ENCODE data around the gene LDB1.

The LDB1 gene

DNA sequence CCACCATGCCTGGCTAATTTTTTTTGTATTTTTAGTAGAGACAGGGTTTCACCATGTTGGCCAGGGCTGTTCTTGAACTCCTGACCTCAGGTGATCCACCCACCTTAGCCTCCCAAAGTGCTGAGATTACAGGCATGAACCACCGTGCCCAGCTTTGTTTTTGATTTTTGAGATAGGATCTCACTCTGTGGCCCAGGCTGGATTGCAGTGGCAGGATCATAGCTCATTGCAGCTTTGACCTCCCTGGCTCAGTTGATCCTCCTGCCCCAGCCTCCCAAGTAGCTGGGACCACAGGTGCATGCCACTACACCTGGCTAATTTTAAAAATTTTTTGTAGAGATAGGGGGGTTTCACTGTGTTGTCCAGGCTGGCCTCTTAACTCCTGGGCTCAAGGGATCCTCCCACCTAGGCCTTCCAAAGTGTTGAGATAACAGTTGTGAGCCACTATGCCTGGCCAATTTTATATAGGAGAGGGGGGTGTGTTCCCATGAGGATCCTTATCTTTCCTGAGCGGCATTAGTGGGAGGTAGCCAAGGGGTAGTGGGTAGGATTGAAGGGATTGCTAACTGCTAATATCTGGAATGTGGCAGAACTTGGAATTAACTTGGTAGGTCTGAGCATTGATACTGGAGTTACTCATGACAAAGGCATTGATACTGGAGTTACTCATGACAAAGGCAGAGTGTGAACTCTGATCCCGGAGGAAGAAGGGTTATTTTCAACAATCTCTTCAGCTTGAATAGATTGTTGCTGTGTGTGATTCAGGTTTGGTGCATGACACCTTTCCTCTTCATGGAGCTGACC, 31.0 kb upstream of the LDB1 start:
- H3K4me3 ChIP-seq (ENCODE audit: low read depth, low read length): peak overlapping the region; percentile 33
- DNase-seq (ENCODE audit: low read depth): no peak
- TF ChIP-seq, protein P1, sequence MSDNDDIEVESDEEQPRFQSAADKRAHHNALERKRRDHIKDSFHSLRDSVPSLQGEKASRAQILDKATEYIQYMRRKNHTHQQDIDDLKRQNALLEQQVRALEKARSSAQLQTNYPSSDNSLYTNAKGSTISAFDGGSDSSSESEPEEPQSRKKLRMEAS (IDR thresholded peaks at IDR 0.05; ENCODE audit: low read depth, low read length): no peak
- TF ChIP-seq POLR2A (IDR thresholded peaks at IDR 0.05; ENCODE audit: extremely low read depth, insufficient read length): no peak
- TF ChIP-seq, protein P2, sequence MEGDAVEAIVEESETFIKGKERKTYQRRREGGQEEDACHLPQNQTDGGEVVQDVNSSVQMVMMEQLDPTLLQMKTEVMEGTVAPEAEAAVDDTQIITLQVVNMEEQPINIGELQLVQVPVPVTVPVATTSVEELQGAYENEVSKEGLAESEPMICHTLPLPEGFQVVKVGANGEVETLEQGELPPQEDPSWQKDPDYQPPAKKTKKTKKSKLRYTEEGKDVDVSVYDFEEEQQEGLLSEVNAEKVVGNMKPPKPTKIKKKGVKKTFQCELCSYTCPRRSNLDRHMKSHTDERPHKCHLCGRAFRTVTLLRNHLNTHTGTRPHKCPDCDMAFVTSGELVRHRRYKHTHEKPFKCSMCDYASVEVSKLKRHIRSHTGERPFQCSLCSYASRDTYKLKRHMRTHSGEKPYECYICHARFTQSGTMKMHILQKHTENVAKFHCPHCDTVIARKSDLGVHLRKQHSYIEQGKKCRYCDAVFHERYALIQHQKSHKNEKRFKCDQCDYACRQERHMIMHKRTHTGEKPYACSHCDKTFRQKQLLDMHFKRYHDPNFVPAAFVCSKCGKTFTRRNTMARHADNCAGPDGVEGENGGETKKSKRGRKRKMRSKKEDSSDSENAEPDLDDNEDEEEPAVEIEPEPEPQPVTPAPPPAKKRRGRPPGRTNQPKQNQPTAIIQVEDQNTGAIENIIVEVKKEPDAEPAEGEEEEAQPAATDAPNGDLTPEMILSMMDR (IDR thresholded peaks at IDR 0.05; ENCODE audit: low read depth, low read length): no peak
- TF ChIP-seq MYC (IDR thresholded peaks at IDR 0.05; ENCODE audit: low read depth, low read length): no peak

DNA sequence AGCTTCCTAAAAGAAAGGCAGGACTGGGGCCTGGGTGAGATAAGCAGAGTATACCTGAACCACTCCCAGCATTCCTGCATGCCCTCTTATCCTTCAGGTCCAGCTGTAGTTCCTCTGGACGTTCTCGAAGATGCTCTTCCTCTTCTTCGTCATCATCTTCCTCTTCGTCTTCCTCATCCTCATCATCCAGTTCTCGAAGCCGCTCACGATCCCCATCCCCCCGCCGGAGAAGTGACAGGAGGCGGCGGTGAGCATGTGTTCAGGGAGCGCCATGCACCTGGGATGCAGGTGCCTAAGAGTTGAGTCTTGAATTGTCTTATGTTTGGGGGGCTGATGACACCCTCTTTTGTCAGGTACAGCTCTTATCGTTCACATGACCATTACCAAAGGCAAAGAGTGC, 28.1 kb upstream of the LDB1 start:
- no peak overlapping the region for H3K4me3 ChIP-seq (ENCODE audit: low read depth, low read length)
- TF ChIP-seq POLR2A (IDR thresholded peaks at IDR 0.05; ENCODE audit: extremely low read depth, insufficient read length) (no peak), MYC (IDR thresholded peaks at IDR 0.05; ENCODE audit: low read depth, low read length) (no peak)
- TF ChIP-seq, protein P1 (IDR thresholded peaks at IDR 0.05; ENCODE audit: low read depth, low read length): no peak
- TF ChIP-seq, protein P2 (IDR thresholded peaks at IDR 0.05; ENCODE audit: low read depth, low read length): no peak
- DNase-seq (ENCODE audit: low read depth): no peak

DNA sequence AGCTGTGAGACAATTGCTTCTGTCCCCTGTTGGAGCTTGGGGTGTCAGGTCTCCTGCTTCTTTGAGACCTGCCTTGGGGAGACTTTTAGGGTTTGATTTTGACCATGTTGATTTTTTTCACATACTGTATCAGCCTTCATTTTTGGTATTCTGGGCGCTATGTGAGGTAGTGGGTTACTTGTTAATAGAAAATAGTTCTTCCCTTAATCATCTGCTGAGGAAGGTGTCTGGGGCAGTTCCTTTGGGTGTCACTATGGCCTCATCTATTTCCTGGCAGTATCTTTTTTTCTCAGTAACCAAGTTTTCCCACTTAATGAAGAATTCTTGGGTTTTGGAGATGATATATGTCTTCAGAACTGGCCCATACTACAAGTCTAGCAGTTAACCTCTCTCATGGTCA, 27.4 kb upstream of the LDB1 start:
- DNase-seq (ENCODE audit: low read depth): no peak
- no peak overlapping the region for H3K4me3 ChIP-seq (ENCODE audit: low read depth, low read length)
- no peak for TF ChIP-seq MYC (IDR thresholded peaks at IDR 0.05; ENCODE audit: low read depth, low read length)

DNA sequence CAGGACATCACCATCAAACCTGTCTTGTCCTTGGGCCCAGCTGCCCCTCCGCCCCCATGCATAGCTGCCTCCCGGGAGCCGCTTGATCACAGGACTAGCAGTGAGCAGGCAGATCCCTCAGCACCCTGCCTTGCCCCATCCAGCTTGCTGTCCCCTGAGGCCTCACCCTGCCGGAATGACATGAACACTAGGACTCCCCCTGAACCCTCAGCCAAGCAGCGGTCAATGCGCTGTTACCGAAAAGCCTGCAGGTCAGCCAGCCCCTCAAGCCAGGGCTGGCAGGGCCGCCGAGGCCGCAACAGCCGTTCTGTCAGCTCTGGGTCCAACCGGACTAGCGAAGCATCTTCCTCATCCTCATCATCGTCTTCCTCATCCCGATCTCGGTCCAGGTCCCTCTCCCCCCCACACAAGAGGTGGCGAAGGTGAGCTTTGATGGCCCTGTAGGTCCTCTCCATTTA, 26.8 kb upstream of the LDB1 start:
- DNase-seq (ENCODE audit: low read depth): no peak
- H3K4me3 ChIP-seq (ENCODE audit: low read depth, low read length): no peak overlapping the region
- TF ChIP-seq POLR2A (IDR thresholded peaks at IDR 0.05; ENCODE audit: extremely low read depth, insufficient read length) (no peak), MYC (IDR thresholded peaks at IDR 0.05; ENCODE audit: low read depth, low read length) (no peak)
- TF ChIP-seq, protein P2 (IDR thresholded peaks at IDR 0.05; ENCODE audit: low read depth, low read length): no peak

DNA sequence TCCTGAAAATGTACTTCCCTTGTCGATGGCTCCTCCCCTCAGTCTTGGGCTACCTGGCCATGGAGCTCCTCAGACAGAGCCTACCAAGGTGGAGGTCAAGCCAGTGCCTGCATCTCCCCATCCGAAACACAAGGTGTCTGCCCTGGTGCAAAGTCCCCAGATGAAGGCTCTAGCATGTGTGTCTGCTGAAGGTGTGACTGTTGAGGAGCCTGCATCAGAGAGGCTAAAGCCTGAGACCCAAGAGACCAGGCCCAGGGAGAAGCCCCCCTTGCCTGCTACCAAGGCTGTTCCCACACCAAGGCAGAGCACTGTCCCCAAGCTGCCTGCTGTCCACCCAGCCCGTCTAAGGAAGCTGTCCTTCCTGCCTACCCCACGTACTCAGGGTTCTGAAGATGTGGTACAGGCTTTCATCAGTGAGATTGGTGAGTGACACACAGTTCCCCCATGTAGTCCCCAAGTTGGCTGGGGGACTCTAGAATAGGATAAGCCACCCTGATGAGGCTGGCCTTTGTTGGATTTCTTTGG, 21.5 kb upstream of the LDB1 start:
- no peak for TF ChIP-seq MYC (IDR thresholded peaks at IDR 0.05; ENCODE audit: low read depth, low read length)
- TF ChIP-seq, protein P1 (IDR thresholded peaks at IDR 0.05; ENCODE audit: low read depth, low read length): no peak
- TF ChIP-seq POLR2A (IDR thresholded peaks at IDR 0.05; ENCODE audit: extremely low read depth, insufficient read length): peak; percentile 18
- TF ChIP-seq, protein P2 (IDR thresholded peaks at IDR 0.05; ENCODE audit: low read depth, low read length): no peak
- DNase-seq (ENCODE audit: low read depth): no peak
- no peak overlapping the region for H3K4me3 ChIP-seq (ENCODE audit: low read depth, low read length)

DNA sequence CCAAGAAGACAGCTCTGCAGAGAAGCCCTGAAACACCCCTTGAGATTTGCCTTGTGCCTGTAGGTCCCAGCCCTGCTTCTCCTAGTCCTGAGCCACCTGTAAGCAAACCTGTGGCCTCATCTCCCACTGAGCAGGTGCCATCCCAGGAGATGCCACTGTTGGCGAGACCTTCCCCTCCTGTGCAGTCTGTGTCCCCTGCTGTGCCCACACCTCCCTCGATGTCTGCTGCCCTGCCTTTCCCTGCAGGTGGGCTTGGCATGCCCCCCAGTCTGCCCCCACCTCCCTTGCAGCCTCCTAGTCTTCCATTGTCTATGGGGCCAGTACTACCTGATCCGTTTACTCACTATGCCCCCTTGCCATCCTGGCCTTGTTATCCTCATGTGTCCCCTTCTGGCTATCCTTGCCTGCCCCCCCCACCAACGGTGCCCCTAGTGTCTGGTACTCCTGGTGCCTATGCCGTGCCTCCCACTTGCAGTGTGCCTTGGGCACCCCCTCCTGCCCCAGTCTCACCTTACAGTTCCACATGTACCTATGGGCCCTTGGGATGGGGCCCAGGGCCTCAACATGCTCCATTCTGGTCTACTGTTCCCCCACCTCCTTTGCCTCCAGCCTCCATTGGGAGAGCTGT, 20.9 kb upstream of the LDB1 start:
- TF ChIP-seq MYC (IDR thresholded peaks at IDR 0.05; ENCODE audit: low read depth, low read length): no peak
- TF ChIP-seq, protein P1 (IDR thresholded peaks at IDR 0.05; ENCODE audit: low read depth, low read length): no peak
- DNase-seq (ENCODE audit: low read depth): no peak

More for the DNA sequence above, 20.9 kb upstream of the LDB1 start:
- no peak overlapping the region for H3K4me3 ChIP-seq (ENCODE audit: low read depth, low read length)

Measured in NB4 (cell line).